Transverse colon (tissue), 4 donors: ENCODE data around the gene CPA5. TPM values are rescaled to one million over a fixed set of nuclear protein-coding genes. Genes with fewer than 3 reads are reported as not detected.

ENCODE experiments used
- DNase-seq: peaks from one replicate; pipeline ENCODE4 v3.0.0-alpha.2; 2019
- H3K27ac ChIP-seq, 4 donors: fragments of 200-600 bp; sonication (generic); 2 replicates each; pipeline ENCODE4 v1.5.1; 2016 to 2018; ENCODE audit warnings: inconsistent platforms in 4 of 4
- H3K27me3 ChIP-seq: fragments of 200-600 bp; sonication (generic); 2 replicates; pipeline ENCODE4 v1.5.1; 2017; ENCODE audit warnings: inconsistent platforms
- H3K36me3 ChIP-seq, 4 donors: fragments of 200-600 bp; sonication (generic); 2 replicates each; pipeline ENCODE4 v1.5.1; 2017 to 2019; ENCODE audit warnings: inconsistent platforms in 4 of 4
- H3K4me1 ChIP-seq, 4 donors: fragments of 200-600 bp; sonication (generic); 2 replicates each; pipeline ENCODE4 v1.5.1; 2017 to 2020; ENCODE audit warnings: inconsistent platforms in 4 of 4
- H3K4me3 ChIP-seq, 4 donors: fragments of 200-600 bp; sonication (generic); 1 replicate in 1 of 4; 2 replicates in 3 of 4; pipeline versions ENCODE4 v1.5.1 to v1.6.1; 2017 to 2019; ENCODE audit warnings: inconsistent platforms in 4 of 4
- H3K9me3 ChIP-seq, 2 donors: fragments of 200-600 bp; sonication (generic); 2 replicates each; pipeline ENCODE4 v1.5.1; 2017 to 2019; ENCODE audit warnings: inconsistent platforms in 2 of 2
- EP300 ChIP-seq: sonication (generic); formaldehyde crosslinking; IDR thresholded peaks from one replicate; pipeline ENCODE4 v1.6.1; 2017; ENCODE audit warnings: antibody characterized with exemption, low read depth
- POLR2A ChIP-seq: fragments of 450-650 bp; IDR thresholded peaks from one replicate; pipeline ENCODE4 v1.6.1; 2016; ENCODE audit warnings: antibody characterized with exemption, mild to moderate bottlenecking, moderate library complexity
- POLR2AphosphoS5 ChIP-seq, 3 donors: sonication (generic); formaldehyde crosslinking; IDR thresholded peaks; one replicate each; pipeline ENCODE4 v1.6.1; 2016; ENCODE audit warnings: antibody characterized with exemption in 3 of 3
- WGBS, 2 donors: methylation state at CpG; one replicate each; pipeline ENCODE4 v1.1.5; 2018; ENCODE audit warnings: low coverage in 1 of 2; 5-methylcytosine and 5-hydroxymethylcytosine counted together
- in situ Hi-C, 4 donors: fragments of 200-750 bp; cut with MboI; loops; one replicate each; pipeline versions ENCODE4 v1.15.0 to v1.15.1; 2017; ENCODE audit warnings: low sequenced_read_pairs in 3 of 4, low pct_ligation_motif_present in 1 of 4, low pct_unique_long_range_greater_than_20kb in 1 of 4
- intact Hi-C: fragments of 100-400 bp; cut with DNase I; formaldehyde crosslinking; loops from one replicate; pipeline ENCODE4 v1.15.1; 2023; ENCODE audit warnings: low total_unique reads
- total RNA-seq, 4 donors: library from RNA; depleted of rRNA; stranded (reverse); fragments of >200 nt; gene quantifications; one replicate each; pipeline ENCODE4 v1.1.0, GENCODE V29; 2016
- TF ChIP-seq, protein P1 (sequence below), 5 experiments: fragments of 200-600 bp in 3 of 5; fragments of 450-650 bp in 2 of 5; sonication (generic) in 3 of 5; IDR thresholded peaks; 1 replicate in 2 of 5; 2 replicates in 3 of 5; pipeline ENCODE4 v1.5.1; 2016 to 2017; ENCODE audit warnings: antibody characterized with exemption in 5 of 5, inconsistent platforms in 3 of 5, mild to moderate bottlenecking in 2 of 5, moderate library complexity in 1 of 5

The CPA5 gene
- total RNA-seq, 4 donors from 2014 or later = not detected

DNA sequence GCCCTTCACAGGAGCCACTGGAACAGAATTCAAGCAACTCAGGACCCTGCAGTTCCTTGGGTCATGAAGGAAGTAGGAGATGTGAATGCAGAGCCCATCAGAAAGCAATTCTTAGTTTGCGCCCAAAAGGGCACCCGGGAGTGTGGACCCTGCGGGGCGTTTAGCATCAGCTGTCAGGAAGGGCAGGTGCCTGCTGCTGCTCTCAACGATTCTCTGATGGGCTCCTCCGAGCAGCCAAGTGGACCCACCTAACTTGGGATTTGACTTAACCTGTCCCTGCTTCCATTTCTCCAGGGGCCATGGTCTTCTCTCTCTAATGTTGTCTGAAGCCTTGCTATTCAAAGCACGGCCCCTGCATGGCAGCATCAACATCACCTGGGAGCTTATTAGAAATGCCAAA, 17.1 kb downstream of the CPA5 start:
- Histone ChIP-seq H3K27me3 (no peaks in the 10 kb centered on the region), H3K4me1 (peaks cover 0 to 15% (median 7%) of the 10 kb centered on the region in 4 donors), H3K36me3 (no peaks in the 10 kb centered on the region), H3K4me3 (no peak overlapping the region), H3K27ac (no peak overlapping the region), H3K9me3 (no peaks in the 10 kb centered on the region)
- in situ Hi-C loops (no loop called here), intact Hi-C loops (no loop called here)
- DNase-seq = no peak
- WGBS, 2 donors = 93% methylated on average over 7 of the region's 7 CpGs; no CpG with 5 or more reads in 1 of the 2 donors
- TF ChIP-seq EP300 (no peak), POLR2A (no peak), POLR2AphosphoS5 (IDR thresholded peaks at IDR 0.05) (no peak)
- TF ChIP-seq, protein P1, sequence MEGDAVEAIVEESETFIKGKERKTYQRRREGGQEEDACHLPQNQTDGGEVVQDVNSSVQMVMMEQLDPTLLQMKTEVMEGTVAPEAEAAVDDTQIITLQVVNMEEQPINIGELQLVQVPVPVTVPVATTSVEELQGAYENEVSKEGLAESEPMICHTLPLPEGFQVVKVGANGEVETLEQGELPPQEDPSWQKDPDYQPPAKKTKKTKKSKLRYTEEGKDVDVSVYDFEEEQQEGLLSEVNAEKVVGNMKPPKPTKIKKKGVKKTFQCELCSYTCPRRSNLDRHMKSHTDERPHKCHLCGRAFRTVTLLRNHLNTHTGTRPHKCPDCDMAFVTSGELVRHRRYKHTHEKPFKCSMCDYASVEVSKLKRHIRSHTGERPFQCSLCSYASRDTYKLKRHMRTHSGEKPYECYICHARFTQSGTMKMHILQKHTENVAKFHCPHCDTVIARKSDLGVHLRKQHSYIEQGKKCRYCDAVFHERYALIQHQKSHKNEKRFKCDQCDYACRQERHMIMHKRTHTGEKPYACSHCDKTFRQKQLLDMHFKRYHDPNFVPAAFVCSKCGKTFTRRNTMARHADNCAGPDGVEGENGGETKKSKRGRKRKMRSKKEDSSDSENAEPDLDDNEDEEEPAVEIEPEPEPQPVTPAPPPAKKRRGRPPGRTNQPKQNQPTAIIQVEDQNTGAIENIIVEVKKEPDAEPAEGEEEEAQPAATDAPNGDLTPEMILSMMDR (IDR thresholded peaks at IDR 0.05) = no peak

- in situ Hi-C loops = no loop called here
- TF ChIP-seq, protein P1 (IDR thresholded peaks at IDR 0.05) = no peak
- no peak for TF ChIP-seq EP300
- TF ChIP-seq POLR2AphosphoS5 (IDR thresholded peaks at IDR 0.05) = no peak
- no peak for TF ChIP-seq POLR2A
- DNase-seq = no peak
Measured at GRCh38 chr7:130362251-130362816, 17.7 kb downstream of the CPA5 start.

DNA sequence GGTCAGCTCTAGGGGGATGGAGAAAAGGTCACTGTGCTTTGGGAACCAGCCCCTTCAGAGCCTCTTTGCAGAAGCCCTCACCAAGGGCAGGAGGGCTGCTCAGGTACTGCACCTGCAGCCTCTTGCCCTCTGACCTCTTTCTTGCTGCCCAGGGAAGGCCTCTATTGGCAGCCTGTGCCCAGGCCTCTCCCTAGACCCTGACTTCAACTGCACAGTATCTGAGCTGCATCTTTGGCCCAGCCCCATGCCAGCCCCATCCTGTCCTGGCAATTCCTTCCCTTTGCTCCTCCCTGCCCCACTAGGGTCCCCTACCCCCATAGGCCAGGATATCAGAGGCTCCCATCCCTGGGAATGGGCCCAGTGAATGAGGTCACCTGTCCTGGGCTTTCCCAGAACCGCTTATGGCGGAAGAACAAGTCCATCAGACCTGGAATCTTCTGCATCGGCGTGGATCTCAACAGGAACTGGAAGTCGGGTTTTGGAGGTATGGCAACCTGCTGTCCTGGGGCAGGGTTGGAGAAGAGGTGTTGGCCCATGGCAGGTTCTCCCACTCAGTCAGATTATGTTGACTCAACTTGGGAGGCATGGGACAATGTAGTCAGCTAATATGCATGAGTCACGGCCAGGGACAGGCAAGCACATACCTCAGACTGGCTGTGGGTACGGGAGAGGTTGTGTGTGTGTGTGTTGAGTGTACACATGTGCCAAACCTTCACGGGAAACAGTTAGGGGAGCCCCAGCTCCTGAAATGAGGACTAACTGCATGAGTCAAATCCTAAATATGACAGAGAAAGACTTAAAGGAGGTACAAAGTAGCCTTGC, 18.6 kb downstream of the CPA5 start:
- WGBS, 2 donors = 77% methylated on average over 8 of the region's 8 CpGs; no CpG with 5 or more reads in 1 of the 2 donors
- no peaks in the 10 kb centered on the region for H3K9me3 ChIP-seq
- no peaks in the 10 kb centered on the region for H3K27me3 ChIP-seq
- H3K27ac ChIP-seq = no peak overlapping the region
- TF ChIP-seq POLR2AphosphoS5 (IDR thresholded peaks at IDR 0.05) = no peak
- TF ChIP-seq, protein P1 (IDR thresholded peaks at IDR 0.05) = no peak
- TF ChIP-seq EP300 = no peak
- no peak for TF ChIP-seq POLR2A
- H3K4me3 ChIP-seq = no peak overlapping the region
- intact Hi-C loops (no loop called here), in situ Hi-C loops (no loop called here)
- H3K4me1 ChIP-seq = peaks cover 0 to 10% (median 2%) of the 10 kb centered on the region in 4 donors
- no peak for DNase-seq
- no peaks in the 10 kb centered on the region for H3K36me3 ChIP-seq

More at GRCh38 chr7:130362251-130362816, 17.7 kb downstream of the CPA5 start:
- Histone ChIP-seq H3K9me3 (no peaks in the 10 kb centered on the region), H3K36me3 (no peaks in the 10 kb centered on the region), H3K27ac (no peak overlapping the region), H3K4me1 (peaks cover 0 to 10% (median 2%) of the 10 kb centered on the region in 4 donors), H3K4me3 (no peak overlapping the region), H3K27me3 (no peaks in the 10 kb centered on the region)
- WGBS, 2 donors = 91% methylated on average over 10 of the region's 10 CpGs; no CpG with 5 or more reads in 1 of the 2 donors
- intact Hi-C loops = no loop called here

GRCh38 chr7:130364451-130364850, 19.8 kb downstream of the CPA5 start:
- H3K9me3 ChIP-seq = no peaks in the 10 kb centered on the region
- H3K36me3 ChIP-seq = no peaks in the 10 kb centered on the region
- TF ChIP-seq POLR2A (no peak), POLR2AphosphoS5 (IDR thresholded peaks at IDR 0.05) (no peak), EP300 (no peak)
- TF ChIP-seq, protein P1 (IDR thresholded peaks at IDR 0.05) = no peak
- H3K27me3 ChIP-seq = no peaks in the 10 kb centered on the region
- DNase-seq = no peak
- no peak overlapping the region for H3K4me3 ChIP-seq
- intact Hi-C loops = no loop called here
- H3K27ac ChIP-seq = no peak overlapping the region
- in situ Hi-C loops = no loop called here
- H3K4me1 ChIP-seq = peaks cover 0 to 10% (median 4%) of the 10 kb centered on the region in 4 donors
- WGBS, 2 donors = 80 to 83% methylated on average over 1 to 4 of the region's 4 CpGs
